HepG2 (cell line): Measurements from ENCODE around the gene RUNDC1. TPM values are rescaled to one million over a fixed set of nuclear protein-coding genes. Genes with fewer than 3 reads are reported as not detected.
A peak's percentile ranks its signal among the peaks of the same experiment; 100 is the strongest.

ENCODE experiments used
- ATF6 ChIP-seq: sonication (generic); formaldehyde crosslinking; conservative IDR thresholded peaks from 2 replicates; pipeline ENCODE4 v1.4.0; 2020; ENCODE audit warnings: missing genetic modification reagents
- CC2D1A ChIP-seq: sonication (generic); formaldehyde crosslinking; IDR thresholded peaks from 2 replicates; pipeline ENCODE4 v1.8.1; 2023; ENCODE audit warnings: mild to moderate bottlenecking, missing genetic modification reagents
- DMAP1 ChIP-seq: IDR thresholded peaks from 2 replicates; pipeline ENCODE4 v1.6.1; 2016
- FOSL1 ChIP-seq: sonication (generic); formaldehyde crosslinking; IDR thresholded peaks from 2 replicates; pipeline ENCODE4 v1.9.0; 2021; ENCODE audit warnings: missing genetic modification reagents, borderline replicate concordance
- JARID2 ChIP-seq: sonication (generic); formaldehyde crosslinking; IDR thresholded peaks from 2 replicates; pipeline ENCODE4 v1.8.1; 2023; ENCODE audit warnings: missing genetic modification reagents, inconsistent platforms; ENCODE audit not compliant: insufficient replicate concordance
- MYC ChIP-seq: sonication (generic); formaldehyde crosslinking; IDR thresholded peaks from 2 replicates; pipeline ENCODE4 v1.9.0; 2021; ENCODE audit warnings: missing genetic modification reagents, borderline replicate concordance
- MZF1 ChIP-seq: sonication (generic); formaldehyde crosslinking; IDR thresholded peaks from 2 replicates; pipeline ENCODE4 v1.8.1; 2023; ENCODE audit warnings: mild to moderate bottlenecking, missing genetic modification reagents, borderline replicate concordance
- NCOA5 ChIP-seq: sonication (generic); formaldehyde crosslinking; IDR thresholded peaks from 2 replicates; pipeline ENCODE4 v1.4.0; 2020; ENCODE audit warnings: missing genetic modification reagents
- PREB ChIP-seq: sonication (generic); formaldehyde crosslinking; IDR thresholded peaks from 2 replicates; pipeline ENCODE4 v1.4.0; 2020; ENCODE audit warnings: missing genetic modification reagents
- SP140L ChIP-seq: sonication (generic); formaldehyde crosslinking; IDR thresholded peaks from 2 replicates; pipeline ENCODE4 v1.4.0; 2020; ENCODE audit warnings: missing genetic modification reagents, borderline replicate concordance
- STAT6 ChIP-seq: sonication (generic); formaldehyde crosslinking; IDR thresholded peaks from 2 replicates; pipeline ENCODE4 v1.4.0; 2020; ENCODE audit warnings: missing genetic modification reagents, mild to moderate bottlenecking, borderline replicate concordance
- TFAP4 ChIP-seq: sonication (generic); IDR thresholded peaks from 2 replicates; pipeline ENCODE4 v1.6.1; 2016; ENCODE audit warnings: low read depth, borderline replicate concordance
- TFE3 ChIP-seq: IDR thresholded peaks from 2 replicates; pipeline ENCODE4 v1.6.1; 2016
- TSC22D2 ChIP-seq: sonication (generic); formaldehyde crosslinking; IDR thresholded peaks from 2 replicates; pipeline ENCODE4 v1.5.1; 2020; ENCODE audit warnings: missing genetic modification reagents, mild to moderate bottlenecking, borderline replicate concordance
- ZKSCAN5 ChIP-seq: sonication (generic); formaldehyde crosslinking; IDR thresholded peaks from 2 replicates; pipeline ENCODE4 v1.5.1; 2020; ENCODE audit warnings: mild to moderate bottlenecking, missing genetic modification reagents
- ZNF296 ChIP-seq: sonication (generic); formaldehyde crosslinking; conservative IDR thresholded peaks from 2 replicates; pipeline ENCODE4 v1.5.0; 2020; ENCODE audit warnings: mild to moderate bottlenecking, missing genetic modification reagents
- ZNF558 ChIP-seq: sonication (generic); formaldehyde crosslinking; IDR thresholded peaks from 2 replicates; pipeline ENCODE4 v1.9.0; 2022; ENCODE audit warnings: mild to moderate bottlenecking, missing genetic modification reagents, borderline replicate concordance
- ZNF570 ChIP-seq: sonication (generic); formaldehyde crosslinking; IDR thresholded peaks from 2 replicates; pipeline ENCODE4 v1.4.0; 2020; ENCODE audit warnings: mild to moderate bottlenecking, missing genetic modification reagents, borderline replicate concordance
- ZNF747 ChIP-seq: sonication (generic); formaldehyde crosslinking; IDR thresholded peaks from 2 replicates; pipeline ENCODE4 v1.8.1; 2023; ENCODE audit warnings: missing genetic modification reagents, mild to moderate bottlenecking, borderline replicate concordance
- ZNF781 ChIP-seq: sonication (generic); formaldehyde crosslinking; IDR thresholded peaks from 2 replicates; pipeline ENCODE4 v1.5.1; 2020; ENCODE audit warnings: borderline replicate concordance, mild to moderate bottlenecking, missing genetic modification reagents; ENCODE audit errors: not compliant biosample characterization
- ZNF891 ChIP-seq: sonication (generic); formaldehyde crosslinking; IDR thresholded peaks from 2 replicates; pipeline ENCODE4 v1.5.0; 2020; ENCODE audit warnings: mild to moderate bottlenecking, missing genetic modification reagents
- polyA plus RNA-seq, 8 experiments: library from polyadenylated mRNA; depleted of rRNA in 3 of 8; stranded (reverse) in 7 of 8; unstranded in 1 of 8; fragments of >200 nt; fragmentation: Illumina TruSeq in 4 of 8; extraction: Trizol in 4 of 8; gene quantifications; 2 replicates each; pipeline versions ENCODE4 v1.2.1 to v1.2.3, GENCODE V29; 2011 to 2016; ENCODE audit warnings: low read depth in 4 of 8, missing spikeins in 1 of 8, mixed read lengths in 1 of 8; ENCODE audit not compliant: insufficient read depth in 1 of 8
- total RNA-seq, 5 experiments: library from RNA; depleted of rRNA; stranded (reverse); fragments of >200 nt; fragmentation: Illumina TruSeq; extraction: Trizol; gene quantifications; 2 replicates each; pipeline ENCODE4 v1.2.3, GENCODE V29; 2016; ENCODE audit warnings: low read depth in 1 of 5

Gene RUNDC1
- total and polyA plus RNA-seq, 2 of the 13 experiments (the other 11 are each of a cell fraction or from before 2014, with no cell fraction given): 10.3 to 11.4 TPM

GRCh38 chr17:43021741-43022512, 41.6 kb downstream of the RUNDC1 start, which contains the start of gene VAT1 (continued):
- TF ChIP-seq FOSL1 (CRISPR knock-in tag): peak; percentile 32; the same call in 1 of the 2 replicates
- no peak for TF ChIP-seq NCOA5
- TF ChIP-seq ZNF558 (CRISPR knock-in tag): peak; percentile 12; the same call in 1 of the 2 replicates
- TF ChIP-seq TFE3 (CRISPR knock-in tag): no peak
- peak; percentile 64 for TF ChIP-seq ZNF781
- TF ChIP-seq ZNF296: no peak
- TF ChIP-seq STAT6: no peak
- no peak for TF ChIP-seq MZF1 (CRISPR knock-in tag)
- TF ChIP-seq SP140L (CRISPR knock-in tag): no peak
- peak; percentile 68 for TF ChIP-seq DMAP1 (CRISPR knock-in tag)
- no peak for TF ChIP-seq TSC22D2 (CRISPR knock-in tag)
- TF ChIP-seq ZNF891: peak; percentile 89
- TF ChIP-seq CC2D1A: no peak
- TF ChIP-seq ZNF570 (CRISPR knock-in tag): no peak
- TF ChIP-seq ZNF747 (CRISPR knock-in tag): peak; percentile 80; the same call in 1 of the 2 replicates
- peak; percentile 84 for TF ChIP-seq MYC
- TF ChIP-seq TFAP4: peak; percentile 96
- TF ChIP-seq ZKSCAN5 (CRISPR knock-in tag): no peak
- no peak for TF ChIP-seq JARID2 (CRISPR knock-in tag)
- TF ChIP-seq ATF6: no peak
- TF ChIP-seq PREB (CRISPR knock-in tag): peak; percentile 70; the same call in 1 of the 2 replicates
